ENCODE data around the gene MAGEB17. TPM values are rescaled to one million over a fixed set of nuclear protein-coding genes. Genes with fewer than 3 reads are reported as not detected.
A peak's percentile ranks its signal among the peaks of the same experiment; 100 is the strongest.

MAGEB17 gene, protein sequence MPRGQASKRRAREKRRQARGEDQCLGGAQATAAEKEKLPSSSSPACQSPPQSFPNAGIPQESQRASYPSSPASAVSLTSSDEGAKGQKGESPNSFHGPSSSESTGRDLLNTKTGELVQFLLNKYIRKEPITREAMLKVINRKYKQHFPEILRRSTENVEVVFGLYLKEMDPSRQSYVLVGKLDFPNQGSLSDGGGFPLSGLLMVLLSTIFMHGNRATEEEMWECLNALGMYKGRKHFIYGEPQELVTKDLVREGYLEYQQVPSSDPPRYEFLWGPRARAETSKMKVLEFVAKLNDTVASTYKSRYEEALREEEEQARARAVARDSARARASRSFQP
- total RNA-seq = not detected in 3 replicates

- no peak for DNase-seq (ENCODE audit: low spot score in 2 of 2, unreplicated experiment in 2 of 2)
- Mint-ChIP-seq H3K27ac (no peak within 1 kb of the TSS), H3K36me3 (no peaks in the 10 kb centered on the region), H3K4me1 (peaks cover 7% of the 10 kb centered on the region), H3K4me3 (no peak within 1 kb of the TSS), H3K9me3 (peaks cover 4% of the 10 kb centered on the region), H3K27me3 (ENCODE audit: low read depth) (no peaks in the 10 kb centered on the region)
- TF ChIP-seq, protein P1, sequence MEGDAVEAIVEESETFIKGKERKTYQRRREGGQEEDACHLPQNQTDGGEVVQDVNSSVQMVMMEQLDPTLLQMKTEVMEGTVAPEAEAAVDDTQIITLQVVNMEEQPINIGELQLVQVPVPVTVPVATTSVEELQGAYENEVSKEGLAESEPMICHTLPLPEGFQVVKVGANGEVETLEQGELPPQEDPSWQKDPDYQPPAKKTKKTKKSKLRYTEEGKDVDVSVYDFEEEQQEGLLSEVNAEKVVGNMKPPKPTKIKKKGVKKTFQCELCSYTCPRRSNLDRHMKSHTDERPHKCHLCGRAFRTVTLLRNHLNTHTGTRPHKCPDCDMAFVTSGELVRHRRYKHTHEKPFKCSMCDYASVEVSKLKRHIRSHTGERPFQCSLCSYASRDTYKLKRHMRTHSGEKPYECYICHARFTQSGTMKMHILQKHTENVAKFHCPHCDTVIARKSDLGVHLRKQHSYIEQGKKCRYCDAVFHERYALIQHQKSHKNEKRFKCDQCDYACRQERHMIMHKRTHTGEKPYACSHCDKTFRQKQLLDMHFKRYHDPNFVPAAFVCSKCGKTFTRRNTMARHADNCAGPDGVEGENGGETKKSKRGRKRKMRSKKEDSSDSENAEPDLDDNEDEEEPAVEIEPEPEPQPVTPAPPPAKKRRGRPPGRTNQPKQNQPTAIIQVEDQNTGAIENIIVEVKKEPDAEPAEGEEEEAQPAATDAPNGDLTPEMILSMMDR (IDR thresholded peaks at IDR 0.05; ENCODE audit: unreplicated experiment) = no peak
Measured at GRCh38 chrX:16167181-16167580, at the start of gene MAGEB17. Gene MAGEB17, plus strand, starts transcription at chrX:16167481. Its CDS starts 2,902 bp downstream, at chrX:16170383.

DNA sequence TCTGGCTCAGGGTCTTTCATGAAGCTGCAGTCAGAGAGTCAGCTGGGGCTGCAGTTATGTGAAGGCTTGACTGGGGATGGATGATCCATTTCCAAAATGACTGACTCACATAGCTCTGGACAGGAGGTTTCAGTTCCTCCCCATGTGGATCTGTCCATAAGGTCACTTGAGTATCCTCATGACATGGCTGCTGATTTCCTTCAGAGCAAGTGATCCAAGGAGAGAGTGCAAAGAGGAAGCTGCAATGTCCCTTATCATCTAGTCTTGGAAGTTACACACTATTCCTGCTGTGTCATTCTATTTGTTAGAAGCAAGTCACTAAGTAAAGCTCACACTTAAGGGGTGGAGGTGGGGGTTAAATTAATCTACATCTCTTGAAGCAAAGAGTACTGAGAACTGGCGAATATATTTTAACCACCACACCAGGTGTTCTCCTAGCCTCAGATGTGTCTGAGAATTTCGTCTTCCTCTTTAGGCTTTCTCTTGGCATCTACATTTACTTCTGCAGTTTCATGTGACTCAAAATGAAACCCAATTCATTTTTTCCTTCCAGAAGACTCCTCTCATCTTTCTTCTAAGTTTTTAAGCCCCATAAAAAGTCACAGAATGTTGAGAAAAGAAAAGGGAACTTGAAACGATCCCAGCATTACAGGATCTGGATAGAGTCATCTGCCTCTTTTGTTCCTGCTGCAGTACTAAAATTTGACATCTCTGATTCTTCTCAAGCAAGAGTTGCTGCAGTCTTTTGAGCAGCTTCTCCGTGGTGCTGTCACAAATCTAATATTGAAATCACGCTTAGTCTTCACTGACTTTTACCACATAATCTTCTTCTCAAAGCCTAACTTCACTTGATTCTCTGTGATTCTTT, 47.7 kb upstream of the MAGEB17 start:
- Mint-ChIP-seq H3K4me3 (no peak overlapping the region), H3K27me3 (ENCODE audit: low read depth) (no peaks in the 10 kb centered on the region), H3K27ac (no peak overlapping the region), H3K36me3 (peaks cover 4% of the 10 kb centered on the region), H3K9me3 (peaks cover 21% of the 10 kb centered on the region), H3K4me1 (peaks cover 26% of the 10 kb centered on the region)
- TF ChIP-seq, protein P1 (IDR thresholded peaks at IDR 0.05; ENCODE audit: unreplicated experiment) = no peak
- DNase-seq (ENCODE audit: low spot score in 2 of 2, unreplicated experiment in 2 of 2) = no peak

DNA sequence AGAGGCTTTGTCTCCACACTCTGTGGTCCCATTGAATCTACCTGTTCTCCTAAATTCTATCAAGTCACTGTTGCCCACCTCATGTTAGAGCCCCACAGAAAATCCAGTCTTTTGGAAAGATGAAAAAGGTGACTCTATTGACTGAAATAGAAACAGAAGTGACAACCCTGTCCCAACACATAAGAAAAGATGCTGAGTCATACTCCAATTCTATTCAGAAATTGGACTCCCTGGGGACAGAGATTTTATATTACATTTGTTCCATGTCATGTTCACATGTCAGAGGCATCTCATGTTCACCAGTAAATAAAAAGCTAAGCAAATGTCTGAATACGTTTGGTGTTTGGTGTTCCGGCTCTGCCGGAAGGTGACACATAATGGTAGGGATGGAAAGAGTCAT, 46.9 kb upstream of the MAGEB17 start:
- H3K9me3 Mint-ChIP-seq = peaks cover 21% of the 10 kb centered on the region
- no peak overlapping the region for H3K4me3 Mint-ChIP-seq
- peaks cover 27% of the 10 kb centered on the region for H3K4me1 Mint-ChIP-seq
- DNase-seq (ENCODE audit: low spot score in 2 of 2, unreplicated experiment in 2 of 2) = no peak
- no peaks in the 10 kb centered on the region for H3K27me3 Mint-ChIP-seq (ENCODE audit: low read depth)
- peaks cover 4% of the 10 kb centered on the region for H3K36me3 Mint-ChIP-seq
- no peak overlapping the region for H3K27ac Mint-ChIP-seq
- TF ChIP-seq, protein P1 (IDR thresholded peaks at IDR 0.05; ENCODE audit: unreplicated experiment) = no peak

GRCh38 chrX:16123222-16123786, 44.0 kb upstream of the MAGEB17 start, which contains the start of gene GRPR:
Gene GRPR, plus strand, starts transcription at chrX:16123565. Its CDS starts 389 bp downstream, at chrX:16123954.
- DNase-seq (ENCODE audit: low spot score in 2 of 2, unreplicated experiment in 2 of 2) = peak; percentile 79 to 84
- Mint-ChIP-seq H3K4me1 (peaks cover 28% of the 10 kb centered on the region), H3K27me3 (ENCODE audit: low read depth) (no peaks in the 10 kb centered on the region), H3K4me3 (peak within 1 kb of the TSS; percentile 42), H3K9me3 (peaks cover 11% of the 10 kb centered on the region), H3K36me3 (peaks cover 4% of the 10 kb centered on the region), H3K27ac (peak within 1 kb of the TSS; percentile 31)
- TF ChIP-seq, protein P1 (IDR thresholded peaks at IDR 0.05; ENCODE audit: unreplicated experiment) = peak; percentile 91

- Mint-ChIP-seq H3K4me3 (no peak overlapping the region), H3K27me3 (ENCODE audit: low read depth) (no peaks in the 10 kb centered on the region), H3K4me1 (peaks cover 32% of the 10 kb centered on the region), H3K36me3 (peaks cover 2% of the 10 kb centered on the region), H3K27ac (no peak overlapping the region), H3K9me3 (peaks cover 3% of the 10 kb centered on the region)
- TF ChIP-seq, protein P1 (IDR thresholded peaks at IDR 0.05; ENCODE audit: unreplicated experiment) = no peak
- no peak for DNase-seq (ENCODE audit: low spot score in 2 of 2, unreplicated experiment in 2 of 2)
Measured at GRCh38 chrX:16124201-16124600, 43.1 kb upstream of the MAGEB17 start.

All from mesothelial cell of epicardium (in vitro differentiated cells).